Gastroesophageal sphincter (tissue), 3 donors: ENCODE measurements around the gene MYO1D.

Experiments used
- CTCF ChIP-seq, 4 experiments: fragments of 200-600 bp in 2 of 4; fragments of 450-650 bp in 2 of 4; sonication (generic) in 1 of 4; IDR thresholded peaks; one replicate each; pipeline ENCODE4 v1.5.1; 2017 to 2019; ENCODE audit warnings: antibody characterized with exemption in 4 of 4, mild to moderate bottlenecking in 2 of 4, moderate library complexity in 2 of 4
- POLR2A ChIP-seq, 2 donors: fragments of 450-650 bp; IDR thresholded peaks; one replicate each; pipeline ENCODE4 v1.6.1; 2017; ENCODE audit warnings: antibody characterized with exemption in 2 of 2, mild to moderate bottlenecking in 2 of 2, moderate library complexity in 1 of 2

- no peak for TF ChIP-seq CTCF (IDR thresholded peaks at IDR 0.05)
- TF ChIP-seq POLR2A (IDR thresholded peaks at IDR 0.05): no peak
Observed at GRCh38 chr17:32558997-32559650, 317.8 kb downstream of the MYO1D start.
